HG02798 (cell line): Measurements from ENCODE around the gene SPAG4.

Source experiments
- ATAC-seq: cut with Tn5 transposase; IDR thresholded peaks from one replicate; pipeline ENCODE4 v1.9.1; 2021; ENCODE audit warnings: mild to moderate bottlenecking; ENCODE audit not compliant: unreplicated experiment, poor library complexity

Gene SPAG4

GRCh38 chr20:35615667-35616464 lies at the start of gene SPAG4:
Gene SPAG4 (plus strand): TSS chr20:35615829. CDS start chr20:35616004, 175 bp downstream.
- ATAC-seq = peak; percentile 83

- no peak for ATAC-seq
Measured at GRCh38 chr20:35568645-35569044, 47.0 kb upstream of the SPAG4 start.

- no peak for ATAC-seq
Measured at GRCh38 chr20:35571555-35571954, 44.1 kb upstream of the SPAG4 start.

- ATAC-seq = no peak
Measured at GRCh38 chr20:35572838-35573237, 42.8 kb upstream of the SPAG4 start.

- ATAC-seq = no peak
Measured at GRCh38 chr20:35575958-35576357, 39.7 kb upstream of the SPAG4 start.

- ATAC-seq = no peak
Measured at GRCh38 chr20:35576816-35577215, 38.8 kb upstream of the SPAG4 start.

GRCh38 chr20:35578469-35578868 lies 37.2 kb upstream of the SPAG4 start:
- ATAC-seq = no peak

- no peak for ATAC-seq
Measured at GRCh38 chr20:35579196-35579595, 36.4 kb upstream of the SPAG4 start.

- no peak for ATAC-seq
Measured at GRCh38 chr20:35582131-35582530, 33.5 kb upstream of the SPAG4 start.

- no peak for ATAC-seq
Measured at GRCh38 chr20:35582741-35583404, 32.8 kb upstream of the SPAG4 start.

- ATAC-seq = no peak
Measured at GRCh38 chr20:35583636-35584560, 31.7 kb upstream of the SPAG4 start.

GRCh38 chr20:35586751-35587425 lies 28.7 kb upstream of the SPAG4 start:
- ATAC-seq = no peak

GRCh38 chr20:35587436-35587835 lies 28.2 kb upstream of the SPAG4 start:
- ATAC-seq = no peak

GRCh38 chr20:35588397-35588796 lies 27.2 kb upstream of the SPAG4 start:
- ATAC-seq = no peak

- no peak for ATAC-seq
Measured at GRCh38 chr20:35592339-35592974, 23.2 kb upstream of the SPAG4 start.

- no peak for ATAC-seq
Measured at GRCh38 chr20:35595456-35595855, 20.2 kb upstream of the SPAG4 start.

- no peak for ATAC-seq
Measured at GRCh38 chr20:35595901-35596300, 19.7 kb upstream of the SPAG4 start.

- no peak for ATAC-seq
Measured at GRCh38 chr20:35597186-35597585, 18.4 kb upstream of the SPAG4 start.

- ATAC-seq = no peak
Measured at GRCh38 chr20:35598476-35598875, 17.2 kb upstream of the SPAG4 start.
